ENCODE results near the gene GNGT2. TPM values are rescaled to one million over a fixed set of nuclear protein-coding genes. Genes with fewer than 3 reads are reported as not detected.

GNGT2 gene
- 10 to 100 TPM; 37.5 to 40.2 TPM for total RNA-seq

GRCh38 chr17:49210158-49211029 is at the start of gene GNGT2, which contains the start of gene ABI3:
Gene GNGT2 (minus strand): TSS chr17:49210574. CDS start chr17:49207422, 3,152 bp downstream.
Gene ABI3 (plus strand): TSS chr17:49210707. CDS start chr17:49210725, 18 bp downstream.
- DNase-seq (ENCODE audit: low spot score in 2 of 2), result peak; percentile 70 to 82
- ATAC-seq, result peak; percentile 94
- H3K36me3 Mint-ChIP-seq, result peaks cover 29 to 48% of the 10 kb centered on the region in 2 donors
- no peaks in the 10 kb centered on the region for H3K9me3 Mint-ChIP-seq
- peak within 1 kb of the TSS; percentile 95 to 98 for H3K27ac Mint-ChIP-seq

DNA sequence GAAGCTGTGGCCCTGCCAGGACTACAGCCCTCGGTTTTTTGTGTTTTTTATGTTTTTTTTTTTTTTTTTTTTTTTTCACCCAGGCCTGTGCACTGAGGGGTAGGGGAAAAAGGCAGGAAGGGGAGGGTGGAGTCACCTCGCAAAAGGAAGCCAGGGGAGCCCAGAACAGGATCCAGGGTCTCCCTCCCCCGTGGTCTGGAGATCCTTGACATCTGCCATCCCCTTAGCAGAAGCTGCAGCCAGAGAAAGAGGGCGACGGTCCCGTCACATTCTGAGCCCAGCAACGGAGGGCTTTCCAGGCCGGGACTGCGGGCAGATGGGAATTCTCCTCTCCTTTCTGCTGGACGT is 49.3 kb upstream of the GNGT2 start:
- H3K27ac Mint-ChIP-seq, result peak overlapping the region in 1 of 2 donors; percentile 78
- no peaks in the 10 kb centered on the region for H3K36me3 Mint-ChIP-seq
- H3K9me3 Mint-ChIP-seq, result no peaks in the 10 kb centered on the region
- DNase-seq (ENCODE audit: low spot score in 2 of 2), result no peak
- ATAC-seq, result no peak

DNA sequence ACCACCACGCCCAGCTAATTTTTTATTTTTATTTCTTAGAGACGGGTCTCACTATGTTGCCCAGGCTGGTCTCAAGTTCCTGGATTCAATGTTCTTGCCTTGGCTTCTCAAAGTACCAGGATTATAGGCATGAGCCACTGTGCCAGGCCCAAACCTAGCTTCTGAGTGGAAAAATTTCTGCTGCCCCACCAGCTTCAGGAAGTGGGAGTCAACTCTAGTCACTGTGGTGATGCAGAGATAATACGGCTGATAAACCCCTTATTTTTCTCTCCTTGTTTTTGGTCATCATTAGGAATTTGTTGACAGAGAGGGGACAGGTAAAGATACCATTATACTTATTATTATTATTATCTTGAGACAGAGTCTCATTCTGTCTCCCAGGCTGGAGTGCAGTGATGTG is 48.0 kb upstream of the GNGT2 start:
- Mint-ChIP-seq H3K9me3 (no peaks in the 10 kb centered on the region), H3K27ac (no peak overlapping the region), H3K36me3 (no peaks in the 10 kb centered on the region)
- DNase-seq (ENCODE audit: low spot score in 2 of 2) (no peak), ATAC-seq (no peak)

DNA sequence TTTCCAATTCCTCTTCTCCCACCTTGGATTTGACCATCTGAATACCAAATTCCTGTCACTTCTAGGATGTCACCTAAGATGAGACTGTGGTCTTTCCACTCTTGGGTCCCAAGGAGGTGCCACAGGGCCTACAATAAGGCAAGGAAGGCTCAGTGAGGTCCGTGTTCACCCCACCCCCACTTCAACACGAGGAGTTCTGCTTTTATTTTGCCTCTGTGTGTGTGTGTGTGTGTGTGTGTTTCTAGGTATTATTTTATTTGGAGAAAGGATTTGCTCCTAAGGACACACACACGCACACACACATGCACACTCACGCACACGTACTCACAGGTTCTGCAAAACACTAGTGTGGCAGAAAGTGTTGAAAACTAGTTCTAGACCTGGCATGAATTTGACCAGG is 44.8 kb upstream of the GNGT2 start:
- H3K27ac Mint-ChIP-seq, result no peak overlapping the region
- ATAC-seq, result no peak
- DNase-seq (ENCODE audit: low spot score in 2 of 2), result no peak
- H3K9me3 Mint-ChIP-seq, result no peaks in the 10 kb centered on the region
- no peaks in the 10 kb centered on the region for H3K36me3 Mint-ChIP-seq

- ATAC-seq (no peak), DNase-seq (ENCODE audit: low spot score in 2 of 2) (no peak)
- Mint-ChIP-seq H3K36me3 (no peaks in the 10 kb centered on the region), H3K27ac (no peak overlapping the region), H3K9me3 (no peaks in the 10 kb centered on the region)
Observed at GRCh38 chr17:49254066-49254465, 43.7 kb upstream of the GNGT2 start.

GRCh38 chr17:49252148-49252695 is 41.8 kb upstream of the GNGT2 start:
- H3K36me3 Mint-ChIP-seq, result no peaks in the 10 kb centered on the region
- no peak for ATAC-seq
- H3K9me3 Mint-ChIP-seq, result no peaks in the 10 kb centered on the region
- DNase-seq (ENCODE audit: low spot score in 2 of 2), result no peak
- peak overlapping the region in 1 of 2 donors; percentile 4 for H3K27ac Mint-ChIP-seq

- Mint-ChIP-seq H3K36me3 (no peaks in the 10 kb centered on the region), H3K27ac (no peak overlapping the region), H3K9me3 (no peaks in the 10 kb centered on the region)
- ATAC-seq, result no peak
- DNase-seq (ENCODE audit: low spot score in 2 of 2), result no peak
Observed at GRCh38 chr17:49249890-49250522, 39.6 kb upstream of the GNGT2 start.

DNA sequence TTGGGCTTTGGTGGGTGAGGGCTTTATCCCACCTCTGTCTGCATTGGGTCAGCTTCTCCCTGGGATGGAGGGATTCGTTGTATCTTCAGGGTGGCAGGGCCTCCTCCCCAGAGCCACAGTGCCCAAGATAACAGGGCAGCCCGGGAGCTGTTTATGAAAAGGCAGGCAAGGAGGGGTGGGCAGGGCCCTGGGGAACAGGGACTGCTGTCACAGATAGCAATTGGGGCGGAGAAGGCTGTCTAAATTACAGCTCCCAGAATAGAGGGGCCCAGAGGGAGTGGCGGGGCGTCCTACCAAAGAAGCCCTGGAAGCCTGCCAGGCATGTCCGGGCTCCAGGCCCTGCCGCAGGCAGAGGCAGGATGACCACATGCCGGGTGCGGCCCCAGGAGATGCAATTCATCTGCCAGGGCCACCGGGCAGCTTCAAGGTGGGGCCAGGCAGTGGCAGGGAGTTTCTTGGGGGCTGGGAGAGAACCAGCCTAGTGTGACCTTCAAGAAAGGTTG is 39.0 kb upstream of the GNGT2 start:
- ATAC-seq (no peak), DNase-seq (ENCODE audit: low spot score in 2 of 2) (no peak)
- Mint-ChIP-seq H3K27ac (no peak overlapping the region), H3K36me3 (no peaks in the 10 kb centered on the region), H3K9me3 (no peaks in the 10 kb centered on the region)

- DNase-seq (ENCODE audit: low spot score in 2 of 2) (no peak), ATAC-seq (no peak)
- Mint-ChIP-seq H3K36me3 (no peaks in the 10 kb centered on the region), H3K27ac (no peak overlapping the region), H3K9me3 (no peaks in the 10 kb centered on the region)
Observed at GRCh38 chr17:49247944-49248343, 37.6 kb upstream of the GNGT2 start.

DNA sequence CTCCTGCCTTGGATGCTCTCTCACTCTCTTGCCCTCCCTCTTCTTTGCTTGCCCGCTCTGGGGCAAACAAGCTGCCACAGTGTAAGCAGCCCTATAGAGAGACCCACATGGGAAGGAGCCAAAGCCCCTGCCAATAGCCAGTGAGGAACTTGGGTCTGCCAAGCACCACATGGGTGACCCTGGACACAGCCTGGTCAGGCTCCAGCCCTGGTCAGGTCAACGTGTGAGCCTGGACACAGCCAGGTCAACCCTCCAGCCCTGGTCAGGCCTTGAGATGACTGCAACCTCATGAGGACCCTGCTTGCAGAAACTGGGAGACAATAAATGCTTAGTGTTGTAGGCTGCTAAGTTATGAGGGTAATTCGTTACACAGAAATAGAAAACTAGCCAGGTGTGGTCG is 34.5 kb upstream of the GNGT2 start:
- Mint-ChIP-seq H3K36me3 (no peaks in the 10 kb centered on the region), H3K9me3 (no peaks in the 10 kb centered on the region), H3K27ac (no peak overlapping the region)
- DNase-seq (ENCODE audit: low spot score in 2 of 2), result no peak
- no peak for ATAC-seq

DNA sequence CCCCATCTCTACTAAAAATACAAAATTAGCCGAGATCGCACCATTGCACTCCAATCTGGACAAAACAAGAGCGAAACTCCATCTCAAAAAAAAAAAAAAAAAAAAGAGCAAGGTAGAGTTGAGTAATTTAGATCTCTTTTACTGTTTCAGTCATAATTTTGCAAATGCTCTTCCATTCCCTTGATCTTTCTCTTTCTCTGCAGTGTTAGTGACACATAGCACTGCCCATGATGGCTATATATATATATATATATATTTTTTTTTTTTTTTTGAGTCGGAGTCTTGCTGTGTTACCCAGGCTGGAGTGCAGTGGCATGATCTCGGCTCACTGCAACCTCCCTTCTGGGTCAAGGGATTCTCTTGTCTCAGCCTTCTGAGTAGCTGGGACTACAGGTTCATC is 32.4 kb upstream of the GNGT2 start:
- peak in 1 of 2 donors; percentile 94 for ATAC-seq
- H3K36me3 Mint-ChIP-seq, result no peaks in the 10 kb centered on the region
- no peak overlapping the region for H3K27ac Mint-ChIP-seq

GRCh38 chr17:49241692-49242397 is 31.5 kb upstream of the GNGT2 start:
- Mint-ChIP-seq H3K9me3 (no peaks in the 10 kb centered on the region), H3K36me3 (no peaks in the 10 kb centered on the region), H3K27ac (no peak overlapping the region)
- ATAC-seq, result peak in 1 of 2 donors; percentile 72
- no peak for DNase-seq (ENCODE audit: low spot score in 2 of 2)

More for the DNA sequence above, 32.4 kb upstream of the GNGT2 start:
- H3K9me3 Mint-ChIP-seq, result no peaks in the 10 kb centered on the region
- DNase-seq (ENCODE audit: low spot score in 2 of 2), result no peak

DNA sequence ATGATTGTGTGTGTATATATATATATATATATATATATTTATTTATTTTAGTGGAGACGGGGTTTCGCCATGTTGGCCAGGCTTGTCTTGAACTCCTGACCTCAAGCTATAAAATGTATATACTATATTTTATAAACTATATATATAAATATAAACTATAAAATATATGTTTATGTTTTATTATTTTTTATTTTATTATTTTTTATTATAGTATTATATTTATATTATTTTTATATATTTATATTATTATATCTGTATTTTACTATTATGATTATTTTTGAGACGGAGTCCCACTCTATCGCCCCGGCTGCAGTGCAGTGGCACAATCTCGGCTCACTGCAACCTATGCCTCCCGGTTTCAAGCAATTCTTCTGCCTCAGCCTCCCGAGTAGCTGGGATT is 30.7 kb upstream of the GNGT2 start:
- no peak for ATAC-seq
- DNase-seq (ENCODE audit: low spot score in 2 of 2), result no peak
- H3K36me3 Mint-ChIP-seq, result no peaks in the 10 kb centered on the region
- H3K27ac Mint-ChIP-seq, result no peak overlapping the region
- H3K9me3 Mint-ChIP-seq, result no peaks in the 10 kb centered on the region

GRCh38 chr17:49240619-49241018 is 30.2 kb upstream of the GNGT2 start:
- Mint-ChIP-seq H3K27ac (no peak overlapping the region), H3K9me3 (no peaks in the 10 kb centered on the region), H3K36me3 (no peaks in the 10 kb centered on the region)
- ATAC-seq, result no peak
- no peak for DNase-seq (ENCODE audit: low spot score in 2 of 2)

GRCh38 chr17:49239963-49240362 is 29.6 kb upstream of the GNGT2 start:
- Mint-ChIP-seq H3K27ac (no peak overlapping the region), H3K9me3 (no peaks in the 10 kb centered on the region), H3K36me3 (no peaks in the 10 kb centered on the region)
- DNase-seq (ENCODE audit: low spot score in 2 of 2) (no peak), ATAC-seq (no peak)

DNA sequence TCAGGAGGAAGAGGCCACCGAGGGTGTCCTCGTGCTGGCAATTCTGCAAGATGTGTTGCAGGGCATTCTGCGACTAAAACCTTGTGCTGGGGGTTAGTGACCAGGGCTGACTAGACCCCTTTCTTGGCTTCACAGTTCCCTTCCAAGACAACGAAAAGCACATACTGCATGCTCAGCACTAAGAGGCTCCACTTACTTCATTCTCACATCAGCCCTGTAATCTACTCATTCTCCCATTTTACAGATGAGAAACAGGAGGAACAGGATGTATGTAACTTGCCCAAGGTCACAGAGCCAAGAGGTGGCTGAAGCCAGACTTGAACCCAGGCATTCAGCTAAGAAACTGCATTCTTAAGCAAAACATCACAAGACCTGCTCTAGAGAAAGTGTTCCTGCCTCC is 25.5 kb upstream of the GNGT2 start:
- no peak overlapping the region for H3K27ac Mint-ChIP-seq
- no peaks in the 10 kb centered on the region for H3K9me3 Mint-ChIP-seq
- H3K36me3 Mint-ChIP-seq, result no peaks in the 10 kb centered on the region
- ATAC-seq, result no peak
- DNase-seq (ENCODE audit: low spot score in 2 of 2), result no peak
